Cardiac muscle cell (in vitro differentiated cells and primary cell): ENCODE measurements around the gene ZFYVE26. TPM values are rescaled to one million over a fixed set of nuclear protein-coding genes. Genes with fewer than 3 reads are reported as not detected.
"Not testable (repeated sequence)": the region's sequence is repeated elsewhere in the genome, so short reads cannot be mapped to it uniquely, and the experiment has no call there.

Experiments used
- DNase-seq, 2 donors: peaks; one replicate each; pipeline versions ENCODE4 v3.0.0 to v3.0.0-alpha.2; 2010 to 2017; ENCODE audit warnings: low read depth in 1 of 2, low spot score in 1 of 2
- H3K27ac ChIP-seq: fragments of 200-600 bp; sonication (generic); 2 replicates; pipeline ENCODE4 v1.5.1; 2016
- H3K27me3 ChIP-seq: fragments of 200-600 bp; sonication (generic); 2 replicates; pipeline ENCODE4 v1.6.0; 2016; ENCODE audit warnings: control low read depth
- H3K36me3 ChIP-seq: fragments of 200-600 bp; sonication (generic); 2 replicates; pipeline ENCODE4 v1.5.1; 2016; ENCODE audit warnings: control low read depth
- H3K4me1 ChIP-seq: fragments of 200-600 bp; sonication (generic); 2 replicates; pipeline ENCODE4 v1.8.1; 2017; ENCODE audit warnings: low read depth, mild to moderate bottlenecking, mixed run types
- H3K4me3 ChIP-seq: fragments of 200-600 bp; sonication (generic); 2 replicates; pipeline ENCODE4 v1.5.1; 2016; ENCODE audit warnings: mild to moderate bottlenecking
- H3K9me3 ChIP-seq: fragments of 200-600 bp; sonication (generic); 2 replicates; pipeline ENCODE4 v1.5.1; 2017; ENCODE audit warnings: low read depth, mild to moderate bottlenecking, control low read depth
- CTCF ChIP-seq: IDR thresholded peaks from 2 replicates; pipeline ENCODE4 v1.5.1; 2012; ENCODE audit warnings: low read depth, mild to moderate bottlenecking, low read length
- polyA plus RNA-seq: library from polyadenylated mRNA; unstranded; fragments of >200 nt; fragmentation: Nextera tagmentation; extraction: Ambion mirVana; gene quantifications from 2 replicates; pipeline ENCODE4 v1.2.1, GENCODE V29; 2016
- total RNA-seq: library from RNA; depleted of rRNA; stranded (reverse); fragments of >200 nt; gene quantifications from 2 replicates; pipeline ENCODE4 v1.2.3, GENCODE V29; 2016

The ZFYVE26 gene
- total and polyA plus RNA-seq, 2 experiments from 2014 or later: 3.9 to 13.3 TPM

GRCh38 chr14:67820428-67820971, 4.1 kb upstream of the ZFYVE26 start:
- TF ChIP-seq CTCF: no peak
- DNase-seq: peak in 1 of 2 donors; percentile 24
- Histone ChIP-seq H3K4me1 (peaks cover 2% of the 10 kb centered on the region), H3K9me3 (no peaks in the 10 kb centered on the region), H3K27ac (no peak overlapping the region), H3K36me3 (no peaks in the 10 kb centered on the region), H3K4me3 (peak overlapping the region; percentile 84), H3K27me3 (no peaks in the 10 kb centered on the region)

GRCh38 chr14:67819563-67820421, 3.4 kb upstream of the ZFYVE26 start, which contains the start of gene RAD51B:
TSS of gene RAD51B (plus strand) at chr14:67819779.
- H3K4me1 ChIP-seq: peaks cover 4% of the 10 kb centered on the region
- TF ChIP-seq CTCF: no peak
- peak within 1 kb of the TSS; percentile 84 for H3K4me3 ChIP-seq
- H3K9me3 ChIP-seq: no peaks in the 10 kb centered on the region
- no peak within 1 kb of the TSS for H3K27ac ChIP-seq
- H3K36me3 ChIP-seq: no peaks in the 10 kb centered on the region
- no peaks in the 10 kb centered on the region for H3K27me3 ChIP-seq
- DNase-seq: peak; percentile 87 to 89

- DNase-seq, H3K27me3 ChIP-seq, H3K4me1 ChIP-seq, H3K27ac ChIP-seq, H3K4me3 ChIP-seq, H3K36me3 ChIP-seq, H3K9me3 ChIP-seq: not testable (repeated sequence)
Observed at GRCh38 chr14:67818476-67818875, 2.1 kb upstream of the ZFYVE26 start.

- no peak for DNase-seq
- TF ChIP-seq CTCF: no peak
- no peak overlapping the region for H3K27ac ChIP-seq
- peaks cover 4% of the 10 kb centered on the region for H3K4me1 ChIP-seq
- H3K9me3 ChIP-seq: no peaks in the 10 kb centered on the region
- H3K36me3 ChIP-seq: peaks cover 6% of the 10 kb centered on the region
- H3K4me3 ChIP-seq: no peak overlapping the region
- H3K27me3 ChIP-seq: no peaks in the 10 kb centered on the region
Observed at GRCh38 chr14:67817750-67818438, 1.5 kb upstream of the ZFYVE26 start.

- peaks cover 16% of the 10 kb centered on the region for H3K36me3 ChIP-seq
- H3K27me3 ChIP-seq: no peaks in the 10 kb centered on the region
- no peaks in the 10 kb centered on the region for H3K9me3 ChIP-seq
- DNase-seq: peak; percentile 37 to 47
- no peak for TF ChIP-seq CTCF
- H3K27ac ChIP-seq: peak overlapping the region; percentile 84
- peak overlapping the region; percentile 61 for H3K4me3 ChIP-seq
- peaks cover 4% of the 10 kb centered on the region for H3K4me1 ChIP-seq
Observed at GRCh38 chr14:67815573-67816225, 691 bp downstream of the ZFYVE26 start.
